Endothelial cell of umbilical vein (primary cell): ENCODE results near the gene PBLD. TPM values are rescaled to one million over a fixed set of nuclear protein-coding genes. Genes with fewer than 3 reads are reported as not detected.

ENCODE experiments used
- BruUV-seq: library from RNA; stranded (reverse); fragments of 400-500 nt; replicated peaks from 2 replicates; lab custom pipeline; 2021; lab: Mats Ljungman, UMichigan
- CTCF ChIA-PET: fragments of 300-600, 350-600 bp; sonication (Branson Sonifier 250); formaldehyde crosslinking; loops from one replicate; lab custom pipeline; 2021; ENCODE audit warnings: antibody characterized with exemption, inconsistent platforms; lab: Charles Lee
- POLR2A ChIA-PET: fragments of 300-600, 350-600 bp; sonication (Branson Sonifier 250); formaldehyde crosslinking; loops from one replicate; lab custom pipeline; 2021; ENCODE audit warnings: antibody characterized with exemption, inconsistent platforms; lab: Charles Lee
- DNase-seq: peaks from one replicate; pipeline ENCODE4 v3.0.0-alpha.2; 2011; ENCODE audit warnings: low read depth, low spot score
- FAIRE-seq: peaks from 2 replicates; lab custom pipeline; 2011; peaks lifted over from hg19 to GRCh38; lab: Jason Lieb, UNC
- H2AFZ ChIP-seq: 2 replicates; pipeline ENCODE4 v1.6.0; 2012; ENCODE audit warnings: low read depth, low read length, control low read depth, inconsistent platforms
- H3K27ac ChIP-seq: 2 replicates; pipeline ENCODE4 v1.5.1; 2011; ENCODE audit warnings: low read depth, mild to moderate bottlenecking, control low read depth, low read length, moderate library complexity; ENCODE audit not compliant: insufficient read depth
- H3K27me3 ChIP-seq, 2 experiments: 2 replicates each; pipeline versions ENCODE4 v1.6.0 to v1.6.1; 2011; ENCODE audit warnings: low read length in 2 of 2, mixed read lengths in 1 of 2; ENCODE audit not compliant: control insufficient read depth in 2 of 2, insufficient read depth in 2 of 2
- H3K36me3 ChIP-seq, 2 experiments: 2 replicates in 1 of 2; 3 replicates in 1 of 2; pipeline ENCODE4 v1.5.1; 2011; ENCODE audit warnings: low read length in 2 of 2, mild to moderate bottlenecking in 1 of 2, moderate library complexity in 1 of 2; ENCODE audit not compliant: control insufficient read depth in 2 of 2, insufficient read depth in 2 of 2; ENCODE audit errors: extremely low read depth in 1 of 2
- H3K4me1 ChIP-seq: 3 replicates; pipeline ENCODE4 v1.5.1; 2011; ENCODE audit warnings: mild to moderate bottlenecking, low read length; ENCODE audit not compliant: control insufficient read depth, insufficient read depth; ENCODE audit errors: extremely low read depth
- H3K4me2 ChIP-seq: 2 replicates; pipeline ENCODE4 v1.6.1; 2011; ENCODE audit warnings: low read length, control low read depth, mixed read lengths; ENCODE audit not compliant: insufficient read depth
- H3K4me3 ChIP-seq, 3 experiments: fragments of 200-600 bp in 1 of 3; sonication (generic), shearing (Covaris generic) in 1 of 3; replicated peaks in 1 of 3; 2 replicates each; pipeline ENCODE4 v1.5.1; 2011 to 2016; ENCODE audit warnings: control low read depth in 3 of 3, low read length in 3 of 3, mild to moderate bottlenecking in 2 of 3, inconsistent platforms in 1 of 3, low read depth in 1 of 3, moderate library complexity in 1 of 3; ENCODE audit not compliant: insufficient read depth in 1 of 3
- H3K79me2 ChIP-seq: 2 replicates; pipeline ENCODE4 v1.6.0; 2012; ENCODE audit warnings: low read length, inconsistent platforms; ENCODE audit not compliant: control insufficient read depth, insufficient read depth
- H3K9ac ChIP-seq: replicated peaks from 2 replicates; pipeline ENCODE3; 2011; ENCODE audit warnings: low read length, control low read depth; ENCODE audit not compliant: insufficient read depth; ENCODE audit errors: extremely low read depth
- H3K9me1 ChIP-seq: replicated peaks from 3 replicates; pipeline ENCODE4 v1.6.0; 2011; ENCODE audit warnings: mild to moderate bottlenecking, low read length; ENCODE audit not compliant: control insufficient read depth, insufficient read depth; ENCODE audit errors: extremely low read depth
- H3K9me3 ChIP-seq: replicated peaks from 2 replicates; pipeline ENCODE4 v1.5.1; 2012; ENCODE audit warnings: low read length, inconsistent platforms; ENCODE audit not compliant: control insufficient read depth, insufficient read depth
- H4K20me1 ChIP-seq: replicated peaks from 2 replicates; pipeline ENCODE3; 2011; ENCODE audit warnings: mild to moderate bottlenecking, low read length; ENCODE audit not compliant: control insufficient read depth, insufficient read depth; ENCODE audit errors: extremely low read depth
- CTCF ChIP-seq, 2 donors: IDR thresholded peaks; 1 replicate in 1 of 2; 2 replicates in 1 of 2; pipeline ENCODE4 v1.5.1; 2011; ENCODE audit warnings: low read length in 2 of 2, mild to moderate bottlenecking in 2 of 2, moderate library complexity in 2 of 2, control low read depth in 1 of 2, inconsistent platforms in 1 of 2, low read depth in 1 of 2; ENCODE audit not compliant: insufficient read depth in 1 of 2; ENCODE audit errors: extremely low read depth in 1 of 2
- EZH2 ChIP-seq: IDR thresholded peaks from 2 replicates; pipeline ENCODE4 v1.6.1; 2012; ENCODE audit warnings: borderline replicate concordance, low read depth, mild to moderate bottlenecking, moderate library complexity, low read length, inconsistent platforms; ENCODE audit not compliant: severe bottlenecking
- FOS ChIP-seq: IDR thresholded peaks from 2 replicates; pipeline ENCODE4 v1.6.1; 2011; ENCODE audit warnings: mild to moderate bottlenecking, low read length, moderate library complexity, borderline replicate concordance; ENCODE audit not compliant: insufficient read depth
- GATA2 ChIP-seq: IDR thresholded peaks from 2 replicates; pipeline ENCODE4 v1.7.0; 2011; ENCODE audit warnings: low read depth, mild to moderate bottlenecking, moderate library complexity, mixed read lengths, low read length; ENCODE audit not compliant: insufficient read length, insufficient read depth
- JUN ChIP-seq: IDR thresholded peaks from 2 replicates; pipeline ENCODE4 v1.6.1; 2011; ENCODE audit warnings: borderline replicate concordance, low read depth; ENCODE audit not compliant: insufficient read length, insufficient read depth
- MAX ChIP-seq: IDR thresholded peaks from 2 replicates; pipeline ENCODE4 v1.6.1; 2011; ENCODE audit not compliant: insufficient read depth, insufficient read length
- MYC ChIP-seq: IDR thresholded peaks from one replicate; pipeline ENCODE4 v1.6.1; 2011; ENCODE audit warnings: mild to moderate bottlenecking, low read depth, low read length
- POLR2A ChIP-seq: IDR thresholded peaks from 2 replicates; pipeline ENCODE4 v1.6.1; 2012; ENCODE audit warnings: low read depth, mild to moderate bottlenecking, control low read depth, low read length
- POLR2AphosphoS5 ChIP-seq: IDR thresholded peaks from 2 replicates; pipeline ENCODE4 v1.6.1; 2012; ENCODE audit warnings: low read depth, mild to moderate bottlenecking, control low read depth, low read length, moderate library complexity; ENCODE audit not compliant: insufficient read depth
- dilution Hi-C: fragments of 300-500 bp; cut with MboI; formaldehyde crosslinking; loops from one replicate; pipeline ENCODE4 v1.15.0; 2019; ENCODE audit warnings: low sequenced_read_pairs; ENCODE audit not compliant: extremely low pct_ligation_motif_present
- intact Hi-C: fragments of 100-400 bp; cut with micrococcal nuclease; formaldehyde crosslinking; loops from one replicate; pipeline ENCODE4 v1.10.0; 2022
- polyA plus RNA-seq, 4 experiments: library from polyadenylated mRNA; depleted of rRNA in 3 of 4; stranded (reverse) in 3 of 4; unstranded in 1 of 4; fragments of >200 nt; gene quantifications; 2 replicates each; pipeline versions ENCODE4 v1.2.1 to v1.2.3, GENCODE V29; 2011 to 2012; ENCODE audit warnings: missing spikeins in 1 of 4
- total RNA-seq: library from RNA; stranded (reverse); gene quantifications from 2 replicates; pipeline ENCODE4 v1.2.3, GENCODE V29; 2021

PBLD gene
- total and polyA plus RNA-seq, 2 donors (not counting 3 experiments of a cell fraction or from before 2014, with no cell fraction given) = 1.5 to 5.1 TPM

DNA sequence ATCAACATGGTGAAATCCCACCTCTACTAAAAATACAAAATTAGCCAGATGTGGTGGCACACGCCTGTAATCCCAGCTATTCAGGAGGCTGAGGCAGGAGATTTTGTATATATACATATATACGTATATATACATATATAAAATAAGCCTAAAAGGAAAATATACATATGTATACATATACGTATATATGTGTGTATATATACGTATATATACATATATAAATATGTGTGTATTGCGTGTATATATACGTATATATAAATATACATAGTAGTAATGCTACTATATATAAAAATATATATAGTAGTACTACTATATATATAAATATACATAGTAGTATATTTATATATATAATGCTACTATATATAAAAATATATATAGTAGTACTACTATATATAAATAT is 26.5 kb upstream of the PBLD start:
- Histone ChIP-seq H3K36me3 (peaks cover 7 to 9% of the 10 kb centered on the region in 2 experiments), H4K20me1 (no peaks in the 10 kb centered on the region), H3K9ac (no peak overlapping the region), H3K4me1 (no peaks in the 10 kb centered on the region), H3K4me3 (no peak overlapping the region), H3K9me1 (no peaks in the 10 kb centered on the region), H3K27ac (no peak overlapping the region), H3K9me3 (no peaks in the 10 kb centered on the region), H3K27me3 (no peaks in the 10 kb centered on the region), H2AFZ (no peak overlapping the region), H3K4me2 (no peak overlapping the region), H3K79me2 (no peaks in the 10 kb centered on the region)
- FAIRE-seq (no peak), DNase-seq (no peak)
- ChIA-PET POLR2A (no interaction called here), CTCF (no interaction called here)
- dilution Hi-C loops = no loop called here
- TF ChIP-seq POLR2A (no peak), JUN (no peak), CTCF (IDR thresholded peaks at IDR 0.05; ENCODE audit: extremely low read depth in 1 of 2, insufficient read depth in 1 of 2, low read depth in 1 of 2, low read length in 2 of 2) (no peak), MYC (no peak), GATA2 (no peak), POLR2AphosphoS5 (no peak), FOS (no peak)
- BruUV-seq = no TSS peak
- intact Hi-C loops = no loop called here

- Histone ChIP-seq H3K9me1 (no peaks in the 10 kb centered on the region), H3K27me3 (no peaks in the 10 kb centered on the region), H4K20me1 (no peaks in the 10 kb centered on the region), H2AFZ (no peak overlapping the region), H3K4me2 (no peak overlapping the region), H3K9me3 (no peaks in the 10 kb centered on the region), H3K9ac (no peak overlapping the region), H3K27ac (no peak overlapping the region), H3K36me3 (peaks cover 0 to 4% of the 10 kb centered on the region in 2 experiments), H3K4me3 (no peak overlapping the region), H3K79me2 (no peaks in the 10 kb centered on the region), H3K4me1 (no peaks in the 10 kb centered on the region)
- intact Hi-C loops (no loop called here), dilution Hi-C loops (no loop called here)
- no peak for TF ChIP-seq GATA2
- no peak for TF ChIP-seq FOS
- TF ChIP-seq MYC = no peak
- no peak for TF ChIP-seq CTCF (IDR thresholded peaks at IDR 0.05; ENCODE audit: extremely low read depth in 1 of 2, insufficient read depth in 1 of 2, low read depth in 1 of 2, low read length in 2 of 2)
- TF ChIP-seq POLR2A = no peak
- no peak for TF ChIP-seq EZH2
- TF ChIP-seq JUN = no peak
- TF ChIP-seq POLR2AphosphoS5 = no peak
- TF ChIP-seq MAX = no peak
- DNase-seq = no peak
- ChIA-PET POLR2A (no interaction called here), CTCF (no interaction called here)
- no TSS peak for BruUV-seq
- FAIRE-seq = no peak
Observed at GRCh38 chr10:68353537-68353936, 20.8 kb upstream of the PBLD start.
